Keratinocyte (primary cell): ENCODE data around the gene PHF14.

Source experiments
- EZH2 ChIP-seq: IDR thresholded peaks from one replicate; pipeline ENCODE4 v1.6.1; 2012; ENCODE audit warnings: inconsistent platforms, mild to moderate bottlenecking, low read length, moderate library complexity
- TF ChIP-seq, protein P1 (sequence below), 3 experiments: IDR thresholded peaks in 1 of 3; conservative IDR thresholded peaks in 1 of 3; optimal IDR thresholded peaks in 1 of 3; 2 replicates in 2 of 3; 3 replicates in 1 of 3; pipeline versions ENCODE3 to v1.5.1; 2011; ENCODE audit warnings: low read length in 3 of 3, mild to moderate bottlenecking in 3 of 3, moderate library complexity in 2 of 3, control low read depth in 1 of 3, inconsistent platforms in 1 of 3; ENCODE audit not compliant: insufficient read depth in 2 of 3; ENCODE audit errors: extremely low read depth in 1 of 3

DNA sequence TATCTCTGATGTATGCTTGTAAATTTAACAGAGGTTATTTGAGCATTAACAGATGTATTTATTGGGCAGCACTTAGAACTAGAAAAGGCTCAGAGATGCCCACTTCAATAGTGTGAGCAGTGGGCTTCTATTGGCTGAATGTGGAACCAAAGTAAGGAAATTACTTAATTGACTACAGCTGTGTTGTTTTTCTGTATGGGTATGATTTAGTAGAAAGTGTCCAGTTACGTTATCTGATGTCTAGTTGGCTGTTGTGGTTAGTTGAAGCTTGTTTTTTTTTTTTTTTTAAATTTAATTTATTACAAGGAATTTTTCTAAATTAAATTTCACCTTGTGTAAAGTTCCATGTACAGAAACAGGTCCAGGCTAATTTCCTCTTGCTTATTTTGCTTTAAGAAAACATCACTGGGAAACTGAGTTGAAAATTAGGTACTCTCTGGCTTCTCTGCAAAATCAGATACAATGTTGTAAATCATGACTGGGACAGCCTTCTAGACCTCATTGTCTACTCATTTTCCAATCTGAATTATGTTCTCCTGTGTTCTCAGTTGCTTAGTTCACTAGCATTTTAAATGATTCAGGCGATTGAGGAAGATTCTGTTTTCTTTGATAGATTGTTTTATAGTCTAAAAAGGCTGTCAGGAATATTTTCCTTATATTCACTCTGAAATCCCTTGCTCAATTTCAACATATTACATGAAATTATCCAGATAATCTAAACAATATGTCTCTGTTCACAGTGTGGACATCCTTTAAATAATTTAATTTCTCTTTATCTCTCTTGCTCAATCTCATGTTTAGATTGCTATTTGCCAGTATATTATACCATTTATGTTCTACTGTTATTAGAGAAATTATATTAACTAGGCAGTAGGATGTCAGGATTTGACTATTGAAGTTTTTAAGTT lies 53.0 kb downstream of the PHF14 start:
- TF ChIP-seq EZH2: no peak
- TF ChIP-seq, protein P1, sequence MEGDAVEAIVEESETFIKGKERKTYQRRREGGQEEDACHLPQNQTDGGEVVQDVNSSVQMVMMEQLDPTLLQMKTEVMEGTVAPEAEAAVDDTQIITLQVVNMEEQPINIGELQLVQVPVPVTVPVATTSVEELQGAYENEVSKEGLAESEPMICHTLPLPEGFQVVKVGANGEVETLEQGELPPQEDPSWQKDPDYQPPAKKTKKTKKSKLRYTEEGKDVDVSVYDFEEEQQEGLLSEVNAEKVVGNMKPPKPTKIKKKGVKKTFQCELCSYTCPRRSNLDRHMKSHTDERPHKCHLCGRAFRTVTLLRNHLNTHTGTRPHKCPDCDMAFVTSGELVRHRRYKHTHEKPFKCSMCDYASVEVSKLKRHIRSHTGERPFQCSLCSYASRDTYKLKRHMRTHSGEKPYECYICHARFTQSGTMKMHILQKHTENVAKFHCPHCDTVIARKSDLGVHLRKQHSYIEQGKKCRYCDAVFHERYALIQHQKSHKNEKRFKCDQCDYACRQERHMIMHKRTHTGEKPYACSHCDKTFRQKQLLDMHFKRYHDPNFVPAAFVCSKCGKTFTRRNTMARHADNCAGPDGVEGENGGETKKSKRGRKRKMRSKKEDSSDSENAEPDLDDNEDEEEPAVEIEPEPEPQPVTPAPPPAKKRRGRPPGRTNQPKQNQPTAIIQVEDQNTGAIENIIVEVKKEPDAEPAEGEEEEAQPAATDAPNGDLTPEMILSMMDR (optimal IDR thresholded peaks at IDR 0.05 in 1 of 3, IDR thresholded peaks at IDR 0.05 in 1 of 3, conservative IDR thresholded peaks at IDR 0.05 in 1 of 3; ENCODE audit: extremely low read depth in 1 of 3, insufficient read depth in 2 of 3, low read length in 3 of 3): no peak
